LNCaP clone FGC (cell line): ENCODE data around the gene RPS6KB2.

Source experiments
- DNase-seq: peaks from one replicate; pipeline ENCODE4 v3.0.0-alpha.2; 2011; ENCODE audit warnings: low read depth
- H3K4me3 ChIP-seq: 2 replicates; pipeline ENCODE4 v1.5.1; 2011; ENCODE audit warnings: mild to moderate bottlenecking, low read depth, low read length, control low read depth
- TF ChIP-seq, protein P1 (sequence below): IDR thresholded peaks from 2 replicates; pipeline ENCODE4 v1.5.1; 2012; ENCODE audit warnings: mild to moderate bottlenecking; ENCODE audit not compliant: control insufficient read depth, insufficient read depth; ENCODE audit errors: extremely low read depth

Gene RPS6KB2

DNA sequence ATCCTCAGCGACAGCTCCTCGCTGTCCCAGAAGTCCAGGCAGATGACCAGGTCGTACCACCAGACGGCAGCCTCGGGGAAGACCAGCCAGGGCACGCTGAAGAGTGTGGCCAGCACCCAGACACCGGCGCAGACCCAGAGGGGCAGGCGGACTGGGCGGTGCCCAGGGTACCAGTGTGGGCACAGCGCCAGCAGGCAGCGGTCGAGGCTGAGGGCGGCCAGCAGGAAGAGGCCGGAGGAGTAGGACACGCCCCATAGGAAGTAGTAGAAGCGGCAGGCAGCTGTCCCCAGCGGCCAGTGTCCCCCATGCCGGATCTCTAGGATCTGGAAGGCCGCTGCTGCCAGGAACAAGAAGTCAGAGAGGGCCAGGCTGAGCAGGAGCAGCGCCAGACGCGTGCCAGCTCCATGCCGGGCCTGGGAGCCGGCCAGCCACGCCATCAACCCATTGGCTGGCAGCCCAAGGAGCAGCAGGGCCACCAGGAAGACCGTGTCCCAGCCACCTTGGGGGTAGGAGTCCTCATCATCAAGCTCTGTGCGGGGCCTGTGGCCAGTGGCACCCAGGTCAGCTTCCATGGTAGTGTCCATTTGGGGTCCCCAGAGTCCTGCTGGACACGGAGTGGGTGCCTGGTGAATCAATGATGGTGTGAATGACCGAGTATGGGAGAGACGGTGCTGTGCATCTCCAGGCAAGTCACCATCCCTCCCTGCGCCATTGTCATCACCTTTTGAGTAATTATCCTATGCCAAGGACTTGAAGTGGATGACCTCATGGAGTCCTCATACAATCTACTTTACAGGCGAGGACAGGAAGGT is 24.1 kb downstream of the RPS6KB2 start, which contains the start of gene GPR152:
GPR152 (minus strand) TSS at position 589 of the 812 bp plus-strand sequence; CDS start at position 584, 5 bp downstream.
- TF ChIP-seq, protein P1, sequence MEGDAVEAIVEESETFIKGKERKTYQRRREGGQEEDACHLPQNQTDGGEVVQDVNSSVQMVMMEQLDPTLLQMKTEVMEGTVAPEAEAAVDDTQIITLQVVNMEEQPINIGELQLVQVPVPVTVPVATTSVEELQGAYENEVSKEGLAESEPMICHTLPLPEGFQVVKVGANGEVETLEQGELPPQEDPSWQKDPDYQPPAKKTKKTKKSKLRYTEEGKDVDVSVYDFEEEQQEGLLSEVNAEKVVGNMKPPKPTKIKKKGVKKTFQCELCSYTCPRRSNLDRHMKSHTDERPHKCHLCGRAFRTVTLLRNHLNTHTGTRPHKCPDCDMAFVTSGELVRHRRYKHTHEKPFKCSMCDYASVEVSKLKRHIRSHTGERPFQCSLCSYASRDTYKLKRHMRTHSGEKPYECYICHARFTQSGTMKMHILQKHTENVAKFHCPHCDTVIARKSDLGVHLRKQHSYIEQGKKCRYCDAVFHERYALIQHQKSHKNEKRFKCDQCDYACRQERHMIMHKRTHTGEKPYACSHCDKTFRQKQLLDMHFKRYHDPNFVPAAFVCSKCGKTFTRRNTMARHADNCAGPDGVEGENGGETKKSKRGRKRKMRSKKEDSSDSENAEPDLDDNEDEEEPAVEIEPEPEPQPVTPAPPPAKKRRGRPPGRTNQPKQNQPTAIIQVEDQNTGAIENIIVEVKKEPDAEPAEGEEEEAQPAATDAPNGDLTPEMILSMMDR = no peak
- 0 out of 2 replicates have a peak within 1 kb of the TSS, but pooled peaks have one; percentile 3 for H3K4me3 ChIP-seq
- DNase-seq = no peak

DNA sequence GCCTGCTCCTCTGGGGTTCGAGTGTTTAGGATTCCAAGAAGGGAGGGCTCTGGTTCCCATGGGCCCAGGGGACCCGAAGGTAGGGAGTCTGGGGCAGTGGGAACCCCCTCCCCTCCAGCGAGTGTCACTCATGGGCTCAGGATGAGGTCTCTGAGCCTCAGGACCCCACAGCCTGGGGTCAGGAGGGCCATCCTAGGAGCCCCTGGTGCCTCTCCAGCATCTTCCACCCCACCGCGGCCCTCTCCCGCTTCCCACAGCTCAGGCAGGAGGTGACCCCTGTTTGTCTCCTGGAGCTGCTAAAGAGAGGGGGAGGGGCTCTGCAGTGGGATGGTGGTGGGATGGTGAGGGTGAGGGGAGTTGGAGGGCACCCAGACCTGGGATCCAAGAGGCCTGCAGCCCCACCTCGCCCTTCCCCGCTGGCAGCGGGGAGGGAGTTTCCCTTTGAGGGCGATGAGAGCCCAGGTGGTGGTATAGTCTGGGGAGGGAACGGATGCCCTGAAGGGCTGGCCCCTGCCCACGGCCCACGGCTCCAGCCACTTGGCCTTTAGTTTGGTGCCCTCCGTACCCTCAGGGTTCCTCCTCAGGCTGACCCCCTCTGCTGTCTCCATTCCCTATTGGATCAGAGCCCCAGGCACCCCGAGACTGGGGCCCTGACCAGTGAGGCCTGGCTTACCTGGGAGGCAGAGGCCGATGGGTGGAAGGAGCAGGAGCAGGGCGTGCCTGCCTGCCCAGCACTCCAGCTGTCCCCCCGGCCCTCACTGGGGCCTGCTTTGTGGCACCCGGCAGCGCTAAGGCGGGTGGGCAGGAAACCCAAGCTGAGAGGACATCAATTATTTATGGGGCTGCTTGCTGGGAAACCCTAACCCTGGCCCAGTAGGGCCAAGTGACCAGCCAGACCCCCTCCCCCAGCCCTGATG is 25.8 kb downstream of the RPS6KB2 start:
- no peak overlapping the region for H3K4me3 ChIP-seq
- TF ChIP-seq, protein P1 = no peak
- DNase-seq = no peak

DNA sequence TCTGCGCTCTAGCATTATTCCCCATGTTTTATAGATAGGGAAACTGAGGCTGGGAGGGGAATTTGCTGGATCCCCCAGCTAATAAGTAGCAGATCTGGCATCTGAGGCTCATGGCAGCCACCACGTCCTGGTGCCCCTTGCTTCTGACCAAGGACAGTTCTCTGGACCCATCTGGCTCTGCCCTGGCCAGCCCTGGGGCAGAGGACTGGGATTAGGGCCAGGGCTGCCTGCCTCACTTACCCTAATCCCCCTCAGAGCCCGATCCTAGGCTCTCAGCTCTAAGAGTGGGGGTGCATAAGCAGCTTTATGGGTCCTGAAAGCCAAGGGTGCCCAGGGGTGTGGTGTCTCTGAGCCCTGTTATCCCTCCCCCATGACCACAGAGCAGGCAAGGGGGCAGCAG is 26.8 kb downstream of the RPS6KB2 start, which contains the start of gene CABP4:
CABP4 (plus strand) TSS at position 301 of the 400 bp plus-strand sequence; CDS start at position 371, 70 bp downstream.
- no peak for DNase-seq
- TF ChIP-seq, protein P1 = no peak
- H3K4me3 ChIP-seq = no peak within 1 kb of the TSS

DNA sequence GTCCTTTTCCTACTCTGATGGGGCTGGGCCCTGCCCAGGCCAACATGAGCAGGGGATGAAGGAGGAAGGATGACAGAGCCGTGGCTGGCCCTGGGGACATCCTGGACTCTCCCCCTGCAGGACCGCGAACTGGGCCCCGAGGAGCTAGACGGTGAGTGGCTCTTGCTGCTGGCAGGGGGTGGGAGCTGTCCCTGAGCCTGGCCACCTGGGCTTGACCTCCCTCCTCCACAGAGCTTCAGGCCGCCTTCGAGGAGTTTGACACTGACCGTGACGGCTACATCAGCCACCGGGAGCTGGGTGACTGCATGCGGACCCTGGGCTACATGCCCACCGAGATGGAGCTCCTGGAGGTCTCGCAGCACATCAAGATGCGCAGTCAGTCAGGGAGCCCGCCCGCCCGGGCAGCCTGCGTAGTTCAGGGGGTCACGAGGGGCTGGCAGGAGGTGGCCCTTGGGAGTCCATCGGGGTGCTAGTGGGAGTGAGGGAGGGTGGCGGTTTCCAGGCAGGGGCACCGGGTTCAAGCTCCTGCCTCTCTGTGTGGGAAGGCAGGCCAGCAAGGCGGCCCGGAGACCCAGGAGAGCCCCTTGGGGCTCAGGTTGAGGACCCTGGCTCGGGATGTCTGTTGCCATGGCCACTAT is 27.9 kb downstream of the RPS6KB2 start:
- TF ChIP-seq, protein P1 = no peak
- H3K4me3 ChIP-seq = no peak overlapping the region
- no peak for DNase-seq

DNA sequence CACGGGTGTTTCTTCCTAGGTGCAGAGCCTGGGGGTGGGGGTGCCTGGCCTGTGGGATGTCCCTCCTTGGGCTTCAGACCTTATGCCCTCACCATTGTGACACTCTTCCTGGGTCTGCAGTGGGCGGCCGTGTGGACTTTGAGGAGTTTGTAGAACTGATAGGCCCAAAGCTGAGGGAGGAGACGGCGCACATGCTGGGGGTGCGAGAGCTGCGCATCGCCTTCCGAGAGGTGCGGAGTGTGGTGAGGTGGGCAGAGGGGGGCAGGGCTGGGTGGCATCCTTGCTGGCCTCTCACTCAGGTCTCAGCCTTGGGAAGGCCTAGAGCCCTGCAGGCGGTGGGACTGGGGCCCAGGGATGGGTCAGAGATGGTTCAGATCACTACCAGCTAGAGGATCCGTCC is 29.2 kb downstream of the RPS6KB2 start:
- no peak for DNase-seq
- H3K4me3 ChIP-seq = no peak overlapping the region
- TF ChIP-seq, protein P1 = no peak

DNA sequence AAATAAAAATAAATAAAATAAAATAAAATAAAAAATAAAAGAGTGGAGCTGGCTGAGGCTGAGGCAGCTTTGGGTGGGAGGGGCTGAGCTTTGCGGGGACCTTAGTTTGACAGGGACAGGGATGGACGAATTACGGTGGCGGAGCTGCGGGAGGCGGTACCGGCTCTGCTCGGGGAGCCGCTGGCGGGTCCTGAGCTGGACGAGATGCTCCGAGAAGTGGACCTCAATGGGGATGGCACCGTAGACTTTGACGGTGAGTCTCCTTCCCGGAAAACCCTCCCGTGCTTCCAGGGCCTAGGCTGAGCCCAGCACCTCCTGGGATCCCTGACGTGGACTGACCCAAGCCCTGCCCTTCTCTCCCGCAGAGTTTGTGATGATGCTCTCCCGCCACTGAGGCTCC is 30.0 kb downstream of the RPS6KB2 start:
- DNase-seq = no peak
- TF ChIP-seq, protein P1 = no peak
- no peak overlapping the region for H3K4me3 ChIP-seq
